HepG2 (cell line): ENCODE results near the gene FUCA1. TPM values are rescaled to one million over a fixed set of nuclear protein-coding genes. Genes with fewer than 3 reads are reported as not detected.

Experiments used
- EP300 ChIP-seq, 3 experiments: sonication (generic) in 1 of 3; formaldehyde crosslinking in 1 of 3; IDR thresholded peaks; 2 replicates each; pipeline versions ENCODE4 v1.5.1 to v1.6.1; 2011 to 2020; ENCODE audit warnings: low read depth in 2 of 3, low read length in 2 of 3, borderline replicate concordance in 1 of 3, improper control_type of control experiment in 1 of 3, mild to moderate bottlenecking in 1 of 3, missing genetic modification reagents in 1 of 3, moderate library complexity in 1 of 3
- GLMP ChIP-seq: sonication (generic); formaldehyde crosslinking; IDR thresholded peaks from 2 replicates; pipeline ENCODE4 v1.9.0; 2021; ENCODE audit warnings: missing genetic modification reagents, mild to moderate bottlenecking, borderline replicate concordance
- JUND ChIP-seq: sonication (generic); formaldehyde crosslinking; IDR thresholded peaks from 2 replicates; pipeline ENCODE4 v1.8.0; 2022; ENCODE audit warnings: mild to moderate bottlenecking, missing genetic modification reagents
- NFE2L2 ChIP-seq: fragments of 150-350 bp; IDR thresholded peaks from 2 replicates; pipeline ENCODE4 v1.6.1; 2014; ENCODE audit warnings: low read length
- RXRA ChIP-seq: sonication (generic); formaldehyde crosslinking; IDR thresholded peaks from 2 replicates; pipeline ENCODE4 v1.5.1; 2020; ENCODE audit warnings: missing genetic modification reagents
- SNRNP70 ChIP-seq: fragments of 200-400 bp; formaldehyde crosslinking; IDR thresholded peaks from 2 replicates; pipeline ENCODE4 v1.6.1; 2017; ENCODE audit warnings: mild to moderate bottlenecking, low read depth, low read length, moderate library complexity
- TEAD2 ChIP-seq: sonication (generic); formaldehyde crosslinking; IDR thresholded peaks from 2 replicates; pipeline ENCODE4 v1.9.0; 2021; ENCODE audit warnings: missing genetic modification reagents
- TOPORS ChIP-seq: sonication (generic); formaldehyde crosslinking; IDR thresholded peaks from 2 replicates; pipeline ENCODE4 v1.8.0; 2023; ENCODE audit warnings: mild to moderate bottlenecking, missing genetic modification reagents
- TP53 ChIP-seq: sonication (generic); formaldehyde crosslinking; conservative IDR thresholded peaks from 2 replicates; pipeline ENCODE4 v1.4.0; 2020; ENCODE audit warnings: missing genetic modification reagents
- TRIM24 ChIP-seq: sonication (generic); formaldehyde crosslinking; IDR thresholded peaks from 2 replicates; pipeline ENCODE4 v1.8.0; 2022; ENCODE audit warnings: mild to moderate bottlenecking, missing genetic modification reagents
- XRCC5 ChIP-seq: fragments of 200-400 bp; formaldehyde crosslinking; optimal IDR thresholded peaks from 2 replicates; pipeline ENCODE3; 2017; ENCODE audit warnings: mild to moderate bottlenecking, low read length
- YY1 ChIP-seq: IDR thresholded peaks from 2 replicates; pipeline ENCODE4 v1.6.1; 2011; ENCODE audit warnings: low read length, low read depth, moderate library complexity, mild to moderate bottlenecking; ENCODE audit not compliant: insufficient read depth, insufficient replicate concordance
- ZFYVE20 ChIP-seq: sonication (generic); formaldehyde crosslinking; IDR thresholded peaks from 2 replicates; pipeline ENCODE4 v1.8.0; 2023; ENCODE audit warnings: low read depth, mild to moderate bottlenecking, moderate library complexity, missing genetic modification reagents, borderline replicate concordance
- ZNF431 ChIP-seq: sonication (generic); formaldehyde crosslinking; IDR thresholded peaks from 2 replicates; pipeline ENCODE4 v1.9.0; 2022; ENCODE audit warnings: missing genetic modification reagents, low read depth, mild to moderate bottlenecking, borderline replicate concordance
- polyA plus RNA-seq, 8 experiments: library from polyadenylated mRNA; depleted of rRNA in 3 of 8; stranded (reverse) in 7 of 8; unstranded in 1 of 8; fragments of >200 nt; fragmentation: Illumina TruSeq in 4 of 8; extraction: Trizol in 4 of 8; gene quantifications; 2 replicates each; pipeline versions ENCODE4 v1.2.1 to v1.2.3, GENCODE V29; 2011 to 2016; ENCODE audit warnings: low read depth in 4 of 8, missing spikeins in 1 of 8, mixed read lengths in 1 of 8; ENCODE audit not compliant: insufficient read depth in 1 of 8
- total RNA-seq, 5 experiments: library from RNA; depleted of rRNA; stranded (reverse); fragments of >200 nt; fragmentation: Illumina TruSeq; extraction: Trizol; gene quantifications; 2 replicates each; pipeline ENCODE4 v1.2.3, GENCODE V29; 2016; ENCODE audit warnings: low read depth in 1 of 5
- TF ChIP-seq, protein P1 (sequence below): sonication (generic); formaldehyde crosslinking; IDR thresholded peaks from 2 replicates; pipeline ENCODE4 v1.9.0; 2021; ENCODE audit warnings: missing genetic modification reagents, borderline replicate concordance
- TF ChIP-seq, protein P2 (sequence below): sonication (generic); formaldehyde crosslinking; IDR thresholded peaks from 2 replicates; pipeline ENCODE4 v1.9.0; 2022; ENCODE audit warnings: low read depth, missing genetic modification reagents
- TF ChIP-seq, protein P3 (sequence below): sonication (generic); formaldehyde crosslinking; IDR thresholded peaks from 2 replicates; pipeline ENCODE4 v1.9.0; 2021; ENCODE audit warnings: mild to moderate bottlenecking, missing genetic modification reagents

FUCA1 gene
- total and polyA plus RNA-seq, 2 of the 13 experiments (the other 11 are each of a cell fraction or from before 2014, with no cell fraction given): 32.7 to 33.6 TPM

DNA sequence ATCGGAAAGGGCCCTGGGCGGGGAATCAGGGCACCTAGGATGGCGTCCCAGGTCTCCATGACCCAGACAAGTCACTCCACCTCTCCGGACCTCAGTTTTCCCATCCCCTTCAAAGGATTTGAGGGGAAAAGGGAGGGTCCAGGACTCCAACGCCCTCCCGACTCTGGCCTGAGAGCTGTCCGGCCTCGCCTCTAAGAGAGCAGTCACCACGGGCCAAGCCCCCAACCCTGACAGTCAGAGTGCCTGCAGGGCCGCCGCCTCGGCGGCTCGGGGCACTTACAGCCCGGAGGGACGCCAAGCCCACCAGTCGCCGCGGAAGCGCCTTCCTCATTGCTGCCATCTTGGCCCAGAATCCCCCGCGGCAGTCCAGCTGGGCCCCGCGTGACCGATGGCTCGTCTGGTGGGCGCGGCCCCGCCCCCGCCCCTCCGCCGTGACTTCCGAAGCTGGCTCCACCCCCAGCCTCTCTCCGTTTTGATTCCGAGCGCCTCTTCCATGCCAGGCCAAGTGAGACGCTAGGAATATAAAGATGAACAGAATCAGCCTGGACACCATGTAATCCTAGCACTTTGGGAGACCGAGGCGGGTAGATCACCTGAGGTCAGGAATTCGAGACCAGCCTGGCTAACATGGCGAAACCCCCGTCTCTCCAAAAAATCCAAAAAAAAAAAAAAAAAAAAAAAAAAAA is 42.9 kb downstream of the FUCA1 start, which contains the start of gene HMGCL (continued):
- TF ChIP-seq, protein P1, sequence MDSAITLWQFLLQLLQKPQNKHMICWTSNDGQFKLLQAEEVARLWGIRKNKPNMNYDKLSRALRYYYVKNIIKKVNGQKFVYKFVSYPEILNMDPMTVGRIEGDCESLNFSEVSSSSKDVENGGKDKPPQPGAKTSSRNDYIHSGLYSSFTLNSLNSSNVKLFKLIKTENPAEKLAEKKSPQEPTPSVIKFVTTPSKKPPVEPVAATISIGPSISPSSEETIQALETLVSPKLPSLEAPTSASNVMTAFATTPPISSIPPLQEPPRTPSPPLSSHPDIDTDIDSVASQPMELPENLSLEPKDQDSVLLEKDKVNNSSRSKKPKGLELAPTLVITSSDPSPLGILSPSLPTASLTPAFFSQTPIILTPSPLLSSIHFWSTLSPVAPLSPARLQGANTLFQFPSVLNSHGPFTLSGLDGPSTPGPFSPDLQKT: 0 out of 2 replicates have a peak, but pooled peaks have one; percentile 55
- TF ChIP-seq EP300 (IDR thresholded peaks at IDR 0.05; ENCODE audit: low read depth in 2 of 2, low read length in 2 of 2): 0 out of 4 replicates have a peak, but pooled peaks of 1 of the 2 experiments have one; percentile 35
- TF ChIP-seq EP300 (CRISPR knock-in tag; IDR thresholded peaks at IDR 0.05; ENCODE audit: borderline replicate concordance): no peak
- TF ChIP-seq NFE2L2: no peak
- TF ChIP-seq TEAD2 (CRISPR knock-in tag): 0 out of 2 replicates have a peak, but pooled peaks have one; percentile 37
- no peak for TF ChIP-seq SNRNP70
- TF ChIP-seq, protein P2, sequence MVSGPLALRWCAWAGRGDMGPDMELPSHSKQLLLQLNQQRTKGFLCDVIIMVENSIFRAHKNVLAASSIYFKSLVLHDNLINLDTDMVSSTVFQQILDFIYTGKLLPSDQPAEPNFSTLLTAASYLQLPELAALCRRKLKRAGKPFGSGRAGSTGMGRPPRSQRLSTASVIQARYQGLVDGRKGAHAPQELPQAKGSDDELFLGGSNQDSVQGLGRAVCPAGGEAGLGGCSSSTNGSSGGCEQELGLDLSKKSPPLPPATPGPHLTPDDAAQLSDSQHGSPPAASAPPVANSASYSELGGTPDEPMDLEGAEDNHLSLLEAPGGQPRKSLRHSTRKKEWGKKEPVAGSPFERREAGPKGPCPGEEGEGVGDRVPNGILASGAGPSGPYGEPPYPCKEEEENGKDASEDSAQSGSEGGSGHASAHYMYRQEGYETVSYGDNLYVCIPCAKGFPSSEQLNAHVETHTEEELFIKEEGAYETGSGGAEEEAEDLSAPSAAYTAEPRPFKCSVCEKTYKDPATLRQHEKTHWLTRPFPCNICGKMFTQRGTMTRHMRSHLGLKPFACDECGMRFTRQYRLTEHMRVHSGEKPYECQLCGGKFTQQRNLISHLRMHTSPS: no peak
- no peak for TF ChIP-seq TOPORS (CRISPR knock-in tag)
- no peak for TF ChIP-seq TRIM24 (CRISPR knock-in tag)
- TF ChIP-seq YY1: peak; percentile 97
- TF ChIP-seq ZFYVE20 (CRISPR knock-in tag): no peak
- no peak for TF ChIP-seq ZNF431 (CRISPR knock-in tag)
- TF ChIP-seq, protein P3, sequence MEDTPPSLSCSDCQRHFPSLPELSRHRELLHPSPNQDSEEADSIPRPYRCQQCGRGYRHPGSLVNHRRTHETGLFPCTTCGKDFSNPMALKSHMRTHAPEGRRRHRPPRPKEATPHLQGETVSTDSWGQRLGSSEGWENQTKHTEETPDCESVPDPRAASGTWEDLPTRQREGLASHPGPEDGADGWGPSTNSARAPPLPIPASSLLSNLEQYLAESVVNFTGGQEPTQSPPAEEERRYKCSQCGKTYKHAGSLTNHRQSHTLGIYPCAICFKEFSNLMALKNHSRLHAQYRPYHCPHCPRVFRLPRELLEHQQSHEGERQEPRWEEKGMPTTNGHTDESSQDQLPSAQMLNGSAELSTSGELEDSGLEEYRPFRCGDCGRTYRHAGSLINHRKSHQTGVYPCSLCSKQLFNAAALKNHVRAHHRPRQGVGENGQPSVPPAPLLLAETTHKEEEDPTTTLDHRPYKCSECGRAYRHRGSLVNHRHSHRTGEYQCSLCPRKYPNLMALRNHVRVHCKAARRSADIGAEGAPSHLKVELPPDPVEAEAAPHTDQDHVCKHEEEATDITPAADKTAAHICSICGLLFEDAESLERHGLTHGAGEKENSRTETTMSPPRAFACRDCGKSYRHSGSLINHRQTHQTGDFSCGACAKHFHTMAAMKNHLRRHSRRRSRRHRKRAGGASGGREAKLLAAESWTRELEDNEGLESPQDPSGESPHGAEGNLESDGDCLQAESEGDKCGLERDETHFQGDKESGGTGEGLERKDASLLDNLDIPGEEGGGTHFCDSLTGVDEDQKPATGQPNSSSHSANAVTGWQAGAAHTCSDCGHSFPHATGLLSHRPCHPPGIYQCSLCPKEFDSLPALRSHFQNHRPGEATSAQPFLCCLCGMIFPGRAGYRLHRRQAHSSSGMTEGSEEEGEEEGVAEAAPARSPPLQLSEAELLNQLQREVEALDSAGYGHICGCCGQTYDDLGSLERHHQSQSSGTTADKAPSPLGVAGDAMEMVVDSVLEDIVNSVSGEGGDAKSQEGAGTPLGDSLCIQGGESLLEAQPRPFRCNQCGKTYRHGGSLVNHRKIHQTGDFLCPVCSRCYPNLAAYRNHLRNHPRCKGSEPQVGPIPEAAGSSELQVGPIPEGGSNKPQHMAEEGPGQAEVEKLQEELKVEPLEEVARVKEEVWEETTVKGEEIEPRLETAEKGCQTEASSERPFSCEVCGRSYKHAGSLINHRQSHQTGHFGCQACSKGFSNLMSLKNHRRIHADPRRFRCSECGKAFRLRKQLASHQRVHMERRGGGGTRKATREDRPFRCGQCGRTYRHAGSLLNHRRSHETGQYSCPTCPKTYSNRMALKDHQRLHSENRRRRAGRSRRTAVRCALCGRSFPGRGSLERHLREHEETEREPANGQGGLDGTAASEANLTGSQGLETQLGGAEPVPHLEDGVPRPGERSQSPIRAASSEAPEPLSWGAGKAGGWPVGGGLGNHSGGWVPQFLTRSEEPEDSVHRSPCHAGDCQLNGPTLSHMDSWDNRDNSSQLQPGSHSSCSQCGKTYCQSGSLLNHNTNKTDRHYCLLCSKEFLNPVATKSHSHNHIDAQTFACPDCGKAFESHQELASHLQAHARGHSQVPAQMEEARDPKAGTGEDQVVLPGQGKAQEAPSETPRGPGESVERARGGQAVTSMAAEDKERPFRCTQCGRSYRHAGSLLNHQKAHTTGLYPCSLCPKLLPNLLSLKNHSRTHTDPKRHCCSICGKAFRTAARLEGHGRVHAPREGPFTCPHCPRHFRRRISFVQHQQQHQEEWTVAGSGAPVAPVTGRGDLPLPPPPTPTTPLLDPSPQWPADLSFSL: no peak
- TF ChIP-seq GLMP (CRISPR knock-in tag): no peak
- no peak for TF ChIP-seq XRCC5
- peak; percentile 92 for TF ChIP-seq TP53 (CRISPR knock-in tag)
- TF ChIP-seq RXRA (CRISPR knock-in tag): peak; percentile 68; the same call in 1 of the 2 replicates
- TF ChIP-seq JUND (CRISPR knock-in tag): peak; percentile 55; the same call in 1 of the 2 replicates
